A673 (cell line): ENCODE data around the gene TTC33. TPM values are rescaled to one million over a fixed set of nuclear protein-coding genes. Genes with fewer than 3 reads are reported as not detected.

Source experiments
- BruUV-seq: library from RNA; stranded (reverse); fragments of 400-500 nt; replicated peaks from 2 replicates; lab custom pipeline; 2021; lab: Mats Ljungman, UMichigan
- CTCF ChIA-PET: fragments of 300-600 bp; sonication (Branson Sonifier 250); formaldehyde crosslinking; loops from one replicate; lab custom pipeline; 2022; ENCODE audit warnings: antibody characterized with exemption; lab: Charles Lee
- POLR2A ChIA-PET: fragments of 300-600 bp; sonication (Branson Sonifier 250); formaldehyde crosslinking; loops from one replicate; lab custom pipeline; 2022; ENCODE audit warnings: antibody characterized with exemption; ENCODE audit not compliant: low non-redundant PET; lab: Charles Lee
- DNase-seq: peaks from one replicate; pipeline ENCODE4 v3.0.0-alpha.2; 2015; ENCODE audit warnings: low spot score
- H3K27ac ChIP-seq: fragments of 200-600 bp; sonication (generic); 2 replicates; pipeline ENCODE4 v1.5.1; 2016; ENCODE audit warnings: mixed run types, low read depth, mild to moderate bottlenecking, mixed read lengths, antibody characterized with exemption, low read length; ENCODE audit not compliant: poor library complexity, severe bottlenecking
- H3K27me3 ChIP-seq: fragments of 200-600 bp; sonication (generic); replicated peaks from 2 replicates; pipeline ENCODE4 v1.6.1; 2017; ENCODE audit warnings: mixed run types, low read depth, mild to moderate bottlenecking, mixed read lengths, antibody characterized with exemption, low read length; ENCODE audit not compliant: insufficient read depth, poor library complexity
- H3K36me3 ChIP-seq: fragments of 200-600 bp; sonication (generic); 2 replicates; pipeline ENCODE4 v1.6.1; 2016; ENCODE audit warnings: mixed run types, mild to moderate bottlenecking, mixed read lengths, antibody characterized with exemption, low read length; ENCODE audit not compliant: insufficient read depth, poor library complexity, severe bottlenecking
- H3K4me1 ChIP-seq: fragments of 200-600 bp; sonication (generic); 2 replicates; pipeline ENCODE4 v1.6.1; 2017; ENCODE audit warnings: mixed run types, mild to moderate bottlenecking, mixed read lengths, antibody characterized with exemption, low read length; ENCODE audit not compliant: insufficient read depth, poor library complexity, severe bottlenecking
- H3K4me3 ChIP-seq: fragments of 200-600 bp; sonication (generic); 2 replicates; pipeline ENCODE4 v1.5.1; 2016; ENCODE audit warnings: low read depth, mixed run types, mild to moderate bottlenecking, mixed read lengths, low read length; ENCODE audit not compliant: poor library complexity, severe bottlenecking
- H3K9me3 ChIP-seq: fragments of 200-600 bp; sonication (generic); 2 replicates; pipeline ENCODE4 v1.6.1; 2016; ENCODE audit warnings: mixed run types, low read depth, mild to moderate bottlenecking, mixed read lengths, antibody characterized with exemption, low read length; ENCODE audit not compliant: poor library complexity, severe bottlenecking
- CTCF ChIP-seq: fragments of 300-800, 200-600 bp; sonication (generic); conservative IDR thresholded peaks from 2 replicates; pipeline ENCODE4 v1.5.1; 2017; ENCODE audit warnings: low read depth, mild to moderate bottlenecking, antibody characterized with exemption, low read length, moderate library complexity, mixed read lengths
- EZH2 ChIP-seq: fragments of 200-600 bp; sonication (generic); IDR thresholded peaks from 2 replicates; pipeline ENCODE4 v1.6.1; 2017; ENCODE audit warnings: borderline replicate concordance, low read depth, mild to moderate bottlenecking, mixed read lengths, antibody characterized with exemption, low read length; ENCODE audit not compliant: poor library complexity, severe bottlenecking
- intact Hi-C: fragments of 100-400 bp; cut with micrococcal nuclease; formaldehyde crosslinking; loops from one replicate; pipeline ENCODE4 v1.10.0; 2022; ENCODE audit not compliant: unreplicated experiment
- total RNA-seq: library from RNA; stranded (reverse); gene quantifications from 2 replicates; pipeline ENCODE4 v1.2.3, GENCODE V29; 2021

Gene TTC33
- total RNA-seq, 1 experiment from 2014 or later: 17.0 TPM

GRCh38 chr5:40780858-40781257 is 25.1 kb upstream of the TTC33 start:
- Histone ChIP-seq H3K36me3 (peaks cover 12% of the 10 kb centered on the region), H3K4me3 (no peak overlapping the region), H3K27ac (peak overlapping the region; percentile 41), H3K9me3 (no peaks in the 10 kb centered on the region), H3K4me1 (peaks cover 26% of the 10 kb centered on the region), H3K27me3 (no peaks in the 10 kb centered on the region)
- ChIA-PET POLR2A (interaction anchor here (0.6 kb wide), 1 partner anchor 571 kb away, joined by 3 read pairs; no protein-coding TSS in a partner anchor), CTCF (no interaction called here)
- intact Hi-C loops: no loop called here
- no TSS peak for BruUV-seq
- no peak for TF ChIP-seq CTCF
- no peak for TF ChIP-seq EZH2
- DNase-seq: no peak

GRCh38 chr5:40780199-40780598 is 24.4 kb upstream of the TTC33 start:
- POLR2A ChIA-PET: interaction anchor here (0.6 kb wide), 1 partner anchor 570 kb away, joined by 3 read pairs; no protein-coding TSS in a partner anchor
- peak overlapping the region; percentile 41 for H3K27ac ChIP-seq
- intact Hi-C loops: no loop called here
- no TSS peak for BruUV-seq
- no peaks in the 10 kb centered on the region for H3K27me3 ChIP-seq
- CTCF ChIA-PET: no interaction called here
- H3K9me3 ChIP-seq: no peaks in the 10 kb centered on the region
- peaks cover 17% of the 10 kb centered on the region for H3K36me3 ChIP-seq
- peaks cover 26% of the 10 kb centered on the region for H3K4me1 ChIP-seq
- DNase-seq: no peak
- H3K4me3 ChIP-seq: no peak overlapping the region
- TF ChIP-seq EZH2 (no peak), CTCF (no peak)

- Histone ChIP-seq H3K36me3 (peaks cover 24% of the 10 kb centered on the region), H3K27me3 (no peaks in the 10 kb centered on the region), H3K4me1 (peaks cover 22% of the 10 kb centered on the region), H3K4me3 (no peak overlapping the region), H3K27ac (no peak overlapping the region), H3K9me3 (no peaks in the 10 kb centered on the region)
- intact Hi-C loops: no loop called here
- POLR2A ChIA-PET: no interaction called here
- TF ChIP-seq EZH2 (no peak), CTCF (no peak)
- no peak for DNase-seq
- no TSS peak for BruUV-seq
- CTCF ChIA-PET: no interaction called here
These were observed 23.8 kb upstream of the TTC33 start for GRCh38 chr5:40779561-40779960.
